HepG2 (cell line): ENCODE results near the gene ACAD8. TPM values are rescaled to one million over a fixed set of nuclear protein-coding genes. Genes with fewer than 3 reads are reported as not detected.

Experiments used
- CHCHD3 ChIP-seq: sonication (generic); formaldehyde crosslinking; IDR thresholded peaks from 2 replicates; pipeline ENCODE4 v1.8.0; 2022; ENCODE audit warnings: mild to moderate bottlenecking, missing genetic modification reagents, moderate library complexity
- E2F5 ChIP-seq: sonication (generic); formaldehyde crosslinking; conservative IDR thresholded peaks from 2 replicates; pipeline ENCODE4 v1.4.0; 2020; ENCODE audit warnings: missing genetic modification reagents
- FIP1L1 ChIP-seq: fragments of 200-400 bp; formaldehyde crosslinking; IDR thresholded peaks from 2 replicates; pipeline ENCODE4 v1.6.1; 2018; ENCODE audit warnings: low read depth, mild to moderate bottlenecking, low read length, moderate library complexity, borderline replicate concordance; ENCODE audit not compliant: insufficient read depth
- FOSL1 ChIP-seq: sonication (generic); formaldehyde crosslinking; IDR thresholded peaks from 2 replicates; pipeline ENCODE4 v1.9.0; 2021; ENCODE audit warnings: missing genetic modification reagents, borderline replicate concordance
- FOSL2 ChIP-seq: sonication (generic); formaldehyde crosslinking; IDR thresholded peaks from 2 replicates; pipeline ENCODE4 v1.4.0; 2020; ENCODE audit warnings: missing genetic modification reagents
- FOXP1 ChIP-seq, 2 experiments: fragments of 450-650 bp in 1 of 2; IDR thresholded peaks; 2 replicates each; pipeline ENCODE4 v1.6.1; 2017 to 2018; ENCODE audit warnings: antibody characterized with exemption in 1 of 2
- GABPA ChIP-seq, 2 experiments: IDR thresholded peaks; 2 replicates each; pipeline ENCODE4 v1.6.1; 2011 to 2016; ENCODE audit warnings: low read depth in 2 of 2, low read length in 1 of 2, missing biosample characterization in 1 of 2, missing genetic modification characterization in 1 of 2
- HDAC2 ChIP-seq: sonication (generic); formaldehyde crosslinking; IDR thresholded peaks from 2 replicates; pipeline ENCODE4 v1.4.0; 2020; ENCODE audit warnings: missing genetic modification reagents
- HNRNPK ChIP-seq: fragments of 200-400 bp; formaldehyde crosslinking; IDR thresholded peaks from 2 replicates; pipeline ENCODE4 v1.6.1; 2018; ENCODE audit warnings: low read length, low read depth, moderate library complexity, mild to moderate bottlenecking; ENCODE audit not compliant: poor library complexity, severe bottlenecking
- MIER3 ChIP-seq: IDR thresholded peaks from 2 replicates; pipeline ENCODE4 v1.6.1; 2016; ENCODE audit warnings: missing compliant biosample characterization, borderline replicate concordance
- NFYB ChIP-seq: sonication (generic); formaldehyde crosslinking; IDR thresholded peaks from 2 replicates; pipeline ENCODE4 v1.4.0; 2020; ENCODE audit warnings: missing genetic modification reagents
- NFYC ChIP-seq: IDR thresholded peaks from 2 replicates; pipeline ENCODE4 v1.6.1; 2016; ENCODE audit warnings: missing genetic modification reagents, missing compliant biosample characterization
- PRDM4 ChIP-seq: sonication (generic); formaldehyde crosslinking; IDR thresholded peaks from 2 replicates; pipeline ENCODE4 v1.9.0; 2021; ENCODE audit warnings: missing genetic modification reagents, borderline replicate concordance
- RBFOX2 ChIP-seq: fragments of 200-400 bp; formaldehyde crosslinking; IDR thresholded peaks from 2 replicates; pipeline ENCODE4 v1.6.1; 2017; ENCODE audit warnings: low read depth, mild to moderate bottlenecking, low read length
- SRSF1 ChIP-seq: fragments of 200-400 bp; formaldehyde crosslinking; optimal IDR thresholded peaks from 2 replicates; pipeline ENCODE3; 2017; ENCODE audit warnings: mild to moderate bottlenecking, low read depth, low read length, moderate library complexity
- SUZ12 ChIP-seq: fragments of 150-350 bp; IDR thresholded peaks from 2 replicates; pipeline ENCODE4 v1.6.1; 2014; ENCODE audit warnings: low read depth, low read length
- TEAD2 ChIP-seq: sonication (generic); formaldehyde crosslinking; IDR thresholded peaks from 2 replicates; pipeline ENCODE4 v1.9.0; 2021; ENCODE audit warnings: missing genetic modification reagents
- TEF ChIP-seq: sonication (generic); formaldehyde crosslinking; IDR thresholded peaks from 2 replicates; pipeline ENCODE4 v1.5.0; 2020; ENCODE audit warnings: missing genetic modification reagents
- ZMYM3 ChIP-seq: sonication (generic); formaldehyde crosslinking; IDR thresholded peaks from 2 replicates; pipeline ENCODE4 v1.5.1; 2020; ENCODE audit warnings: mild to moderate bottlenecking, missing genetic modification reagents
- ZNF543 ChIP-seq: sonication (generic); formaldehyde crosslinking; IDR thresholded peaks from 2 replicates; pipeline ENCODE4 v1.4.0; 2020; ENCODE audit warnings: mild to moderate bottlenecking, missing genetic modification reagents
- ZNF547 ChIP-seq: sonication (generic); formaldehyde crosslinking; IDR thresholded peaks from 2 replicates; pipeline ENCODE4 v1.5.1; 2020; ENCODE audit warnings: mild to moderate bottlenecking, missing genetic modification reagents
- ZNF672 ChIP-seq: sonication (generic); formaldehyde crosslinking; IDR thresholded peaks from 2 replicates; pipeline ENCODE4 v1.8.1; 2022; ENCODE audit warnings: missing genetic modification reagents
- ZNF770 ChIP-seq: sonication (generic); formaldehyde crosslinking; IDR thresholded peaks from 2 replicates; pipeline ENCODE4 v1.5.0; 2020; ENCODE audit warnings: mild to moderate bottlenecking, missing genetic modification reagents
- ZSCAN22 ChIP-seq: sonication (generic); formaldehyde crosslinking; IDR thresholded peaks from 2 replicates; pipeline ENCODE4 v1.4.0; 2020; ENCODE audit warnings: mild to moderate bottlenecking, missing genetic modification reagents
- polyA plus RNA-seq, 8 experiments: library from polyadenylated mRNA; depleted of rRNA in 3 of 8; stranded (reverse) in 7 of 8; unstranded in 1 of 8; fragments of >200 nt; fragmentation: Illumina TruSeq in 4 of 8; extraction: Trizol in 4 of 8; gene quantifications; 2 replicates each; pipeline versions ENCODE4 v1.2.1 to v1.2.3, GENCODE V29; 2011 to 2016; ENCODE audit warnings: low read depth in 4 of 8, missing spikeins in 1 of 8, mixed read lengths in 1 of 8; ENCODE audit not compliant: insufficient read depth in 1 of 8
- total RNA-seq, 5 experiments: library from RNA; depleted of rRNA; stranded (reverse); fragments of >200 nt; fragmentation: Illumina TruSeq; extraction: Trizol; gene quantifications; 2 replicates each; pipeline ENCODE4 v1.2.3, GENCODE V29; 2016; ENCODE audit warnings: low read depth in 1 of 5

The ACAD8 gene
- total and polyA plus RNA-seq, 2 of the 13 experiments (the other 11 are each of a cell fraction or from before 2014, with no cell fraction given), result 13.5 to 20.3 TPM

- TF ChIP-seq CHCHD3 (CRISPR knock-in tag) (no peak), HDAC2 (CRISPR knock-in tag) (0 out of 2 replicates have a peak, but pooled peaks have one; percentile 38), ZSCAN22 (CRISPR knock-in tag) (peak; percentile 58; the same call in 1 of the 2 replicates), FOSL2 (CRISPR knock-in tag) (no peak; the same call in 1 of the 2 replicates), E2F5 (peak; percentile 98), ZNF672 (CRISPR knock-in tag) (0 out of 2 replicates have a peak, but pooled peaks have one; percentile 24), SUZ12 (no peak), FOSL1 (CRISPR knock-in tag) (no peak), MIER3 (no peak), ZMYM3 (CRISPR knock-in tag) (no peak; the same call in 1 of the 2 replicates), FOXP1 (IDR thresholded peaks at IDR 0.05) (no peak), FOXP1 (CRISPR knock-in tag; IDR thresholded peaks at IDR 0.05) (no peak), GABPA (IDR thresholded peaks at IDR 0.05; ENCODE audit: low read depth, low read length) (no peak), GABPA (CRISPR knock-in tag; IDR thresholded peaks at IDR 0.05; ENCODE audit: low read depth) (peak; percentile 64; the same call in 1 of the 2 replicates), ZNF547 (CRISPR knock-in tag) (peak; percentile 67; the same call in 1 of the 2 replicates), RBFOX2 (peak; percentile 95), ZNF770 (CRISPR knock-in tag) (peak; percentile 26), TEAD2 (no peak), TEF (CRISPR knock-in tag) (peak; percentile 52; the same call in 1 of the 2 replicates), PRDM4 (CRISPR knock-in tag) (no peak), FIP1L1 (no peak), NFYC (CRISPR knock-in tag) (peak; percentile 95), NFYB (CRISPR knock-in tag) (peak; percentile 95), HNRNPK (peak; percentile 25), SRSF1 (no peak), ZNF543 (CRISPR knock-in tag) (0 out of 2 replicates have a peak, but pooled peaks have one; percentile 40)
Observed at GRCh38 chr11:134223836-134224709, 29.3 kb upstream of the ACAD8 start, which contains the start of the genes NCAPD3 and VPS26B (continued).
